Esophagus muscularis mucosa (tissue), 4 donors: Measurements from ENCODE around the gene TATDN2. TPM values are rescaled to one million over a fixed set of nuclear protein-coding genes. Genes with fewer than 3 reads are reported as not detected.

Experiments
- DNase-seq: peaks from one replicate; pipeline ENCODE4 v3.0.0-alpha.2; 2017; ENCODE audit errors: extremely low spot score
- H3K27ac ChIP-seq, 4 donors: fragments of 200-600 bp; sonication (generic); replicated peaks in 1 of 4; 1 replicate in 3 of 4; 2 replicates in 1 of 4; pipeline ENCODE4 v1.5.1; 2016 to 2019; ENCODE audit warnings: mild to moderate bottlenecking in 1 of 4
- H3K27me3 ChIP-seq, 4 donors: fragments of 200-600 bp; sonication (generic); one replicate each; pipeline versions ENCODE4 v1.5.1 to v1.6.0; 2016 to 2019
- H3K36me3 ChIP-seq, 4 donors: fragments of 200-600 bp; sonication (generic); one replicate each; pipeline ENCODE4 v1.5.1; 2016 to 2019
- H3K4me1 ChIP-seq, 4 donors: fragments of 200-600 bp; sonication (generic); one replicate each; pipeline ENCODE4 v1.5.1; 2016 to 2019
- H3K4me3 ChIP-seq, 4 donors: fragments of 200-600 bp; sonication (generic); 1 replicate in 2 of 4; 2 replicates in 2 of 4; pipeline ENCODE4 v1.5.1; 2016 to 2019; ENCODE audit warnings: mild to moderate bottlenecking in 4 of 4, moderate library complexity in 1 of 4
- H3K9me3 ChIP-seq, 4 donors: fragments of 200-600 bp; sonication (generic); 1 replicate in 3 of 4; 2 replicates in 1 of 4; pipeline ENCODE4 v1.5.1; 2016 to 2019
- EP300 ChIP-seq: sonication (generic); formaldehyde crosslinking; IDR thresholded peaks from one replicate; pipeline ENCODE4 v1.6.1; 2017; ENCODE audit warnings: antibody characterized with exemption
- POLR2A ChIP-seq: fragments of 450-650 bp; IDR thresholded peaks from one replicate; pipeline ENCODE4 v1.6.1; 2017; ENCODE audit warnings: antibody characterized with exemption, moderate library complexity, mild to moderate bottlenecking, low read depth
- POLR2AphosphoS5 ChIP-seq, 2 donors: sonication (generic); formaldehyde crosslinking; IDR thresholded peaks; one replicate each; pipeline ENCODE4 v1.6.1; 2017; ENCODE audit warnings: antibody characterized with exemption in 2 of 2
- WGBS: methylation state at CpG from one replicate; pipeline ENCODE4 v1.1.5; 2018; 5-methylcytosine and 5-hydroxymethylcytosine counted together
- intact Hi-C: fragments of 100-400 bp; cut with DNase I; formaldehyde crosslinking; loops from one replicate; pipeline ENCODE4 v1.15.1; 2023
- total RNA-seq, 4 donors: library from RNA; depleted of rRNA; stranded (reverse); fragments of >200 nt; gene quantifications; one replicate each; pipeline versions ENCODE4 v1.1.0 to v1.2.1, GENCODE V29; 2016
- TF ChIP-seq, protein P1 (sequence below), 3 experiments: fragments of 200-600 bp in 2 of 3; fragments of 450-650 bp in 1 of 3; sonication (generic) in 2 of 3; IDR thresholded peaks; one replicate each; pipeline ENCODE4 v1.5.1; 2017 to 2019; ENCODE audit warnings: antibody characterized with exemption in 3 of 3, mild to moderate bottlenecking in 2 of 3, moderate library complexity in 1 of 3

TATDN2 gene
- total RNA-seq, 4 donors from 2014 or later, result 15.0 to 24.6 (median 16.7) TPM

DNA sequence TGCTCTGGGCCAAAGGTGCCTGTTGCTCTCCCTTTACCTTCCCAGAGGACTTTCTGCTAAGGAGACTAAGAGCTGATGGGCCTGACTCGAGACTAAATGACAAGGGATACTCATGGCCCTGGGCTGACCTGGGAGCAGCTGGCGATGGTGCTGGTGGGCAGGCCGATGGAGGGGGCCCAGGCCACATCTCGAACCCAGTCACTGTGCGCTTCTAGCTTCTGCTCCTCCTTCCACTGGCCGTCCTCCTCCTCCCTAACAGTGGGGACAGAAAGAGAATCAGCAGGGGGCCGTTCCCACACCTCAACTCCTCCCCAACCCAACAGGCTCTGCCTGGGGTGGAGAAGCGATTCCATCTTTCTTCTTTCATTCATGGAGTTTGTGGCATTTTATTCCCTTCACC, 56.6 kb downstream of the TATDN2 start:
- peaks cover 70 to 98% (median 93%) of the 10 kb centered on the region in 4 donors for H3K36me3 ChIP-seq
- WGBS, result 91% methylated on average over 6 of the region's 8 CpGs

DNA sequence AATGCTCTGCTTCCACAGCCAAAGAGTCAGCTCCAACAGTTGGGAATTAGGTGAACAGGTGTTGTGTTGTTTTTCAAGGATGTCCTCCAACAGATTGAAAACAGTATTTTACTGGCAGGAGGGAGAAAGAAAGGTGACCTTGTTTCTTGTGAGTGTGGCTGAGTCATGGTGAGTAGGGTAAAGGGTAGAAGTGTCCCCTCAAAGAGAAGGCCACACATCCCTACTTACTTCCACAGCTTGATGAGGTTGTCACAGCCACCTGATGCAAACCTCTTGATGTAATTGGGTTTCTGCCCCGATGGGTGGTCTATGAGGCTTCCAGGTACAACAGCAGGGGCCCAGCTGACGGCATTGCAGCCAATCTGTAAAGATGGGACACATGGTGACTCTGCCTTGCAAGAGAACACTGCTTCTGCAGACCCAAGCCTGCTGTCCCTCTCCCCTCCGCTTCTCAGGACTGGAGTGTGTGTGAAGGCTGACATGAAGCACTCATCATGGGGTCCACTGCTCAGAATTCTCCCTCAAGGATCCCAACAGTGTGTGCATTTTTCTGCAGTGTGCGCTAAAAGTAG, 57.2 kb downstream of the TATDN2 start:
- Histone ChIP-seq H3K4me1 (no peaks in the 10 kb centered on the region), H3K27ac (no peak overlapping the region), H3K9me3 (no peaks in the 10 kb centered on the region), H3K27me3 (no peaks in the 10 kb centered on the region), H3K4me3 (no peak overlapping the region), H3K36me3 (peaks cover 71 to 98% (median 93%) of the 10 kb centered on the region in 4 donors)
- TF ChIP-seq POLR2AphosphoS5 (IDR thresholded peaks at IDR 0.05) (no peak), EP300 (no peak), POLR2A (no peak)
- TF ChIP-seq, protein P1, sequence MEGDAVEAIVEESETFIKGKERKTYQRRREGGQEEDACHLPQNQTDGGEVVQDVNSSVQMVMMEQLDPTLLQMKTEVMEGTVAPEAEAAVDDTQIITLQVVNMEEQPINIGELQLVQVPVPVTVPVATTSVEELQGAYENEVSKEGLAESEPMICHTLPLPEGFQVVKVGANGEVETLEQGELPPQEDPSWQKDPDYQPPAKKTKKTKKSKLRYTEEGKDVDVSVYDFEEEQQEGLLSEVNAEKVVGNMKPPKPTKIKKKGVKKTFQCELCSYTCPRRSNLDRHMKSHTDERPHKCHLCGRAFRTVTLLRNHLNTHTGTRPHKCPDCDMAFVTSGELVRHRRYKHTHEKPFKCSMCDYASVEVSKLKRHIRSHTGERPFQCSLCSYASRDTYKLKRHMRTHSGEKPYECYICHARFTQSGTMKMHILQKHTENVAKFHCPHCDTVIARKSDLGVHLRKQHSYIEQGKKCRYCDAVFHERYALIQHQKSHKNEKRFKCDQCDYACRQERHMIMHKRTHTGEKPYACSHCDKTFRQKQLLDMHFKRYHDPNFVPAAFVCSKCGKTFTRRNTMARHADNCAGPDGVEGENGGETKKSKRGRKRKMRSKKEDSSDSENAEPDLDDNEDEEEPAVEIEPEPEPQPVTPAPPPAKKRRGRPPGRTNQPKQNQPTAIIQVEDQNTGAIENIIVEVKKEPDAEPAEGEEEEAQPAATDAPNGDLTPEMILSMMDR (IDR thresholded peaks at IDR 0.05), result no peak
- no peak for DNase-seq
- 93% methylated on average over 4 of the region's 4 CpGs for WGBS
- intact Hi-C loops, result no loop called here

More for the DNA sequence above, 56.6 kb downstream of the TATDN2 start:
- no peaks in the 10 kb centered on the region for H3K9me3 ChIP-seq
- no peak overlapping the region for H3K4me3 ChIP-seq
- intact Hi-C loops, result no loop called here
- no peaks in the 10 kb centered on the region for H3K27me3 ChIP-seq
- DNase-seq, result no peak
- TF ChIP-seq POLR2AphosphoS5 (IDR thresholded peaks at IDR 0.05) (no peak), EP300 (no peak), POLR2A (no peak)
- TF ChIP-seq, protein P1 (IDR thresholded peaks at IDR 0.05), result no peak
- H3K4me1 ChIP-seq, result no peaks in the 10 kb centered on the region
- no peak overlapping the region for H3K27ac ChIP-seq

DNA sequence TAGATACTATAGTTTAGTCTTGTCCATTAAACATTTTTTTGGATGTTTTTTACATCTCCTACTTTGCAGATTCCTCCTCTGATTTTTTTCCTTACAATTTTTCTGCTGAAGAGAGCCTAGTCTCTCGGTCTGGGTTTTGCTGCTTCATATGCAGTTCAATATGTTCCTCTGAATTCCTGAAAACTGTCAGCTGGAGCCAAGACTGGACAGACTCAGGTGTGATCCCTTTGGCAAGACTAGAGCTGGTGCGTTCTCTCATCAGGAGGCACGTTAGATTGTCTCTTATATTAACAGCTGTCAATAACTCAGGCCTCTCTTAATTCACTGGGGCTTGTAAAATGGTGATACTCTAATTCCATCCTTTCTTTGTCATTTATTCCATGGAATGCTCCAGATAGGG, 57.9 kb downstream of the TATDN2 start:
- no peak for TF ChIP-seq POLR2A
- no peak for TF ChIP-seq POLR2AphosphoS5 (IDR thresholded peaks at IDR 0.05)
- TF ChIP-seq, protein P1 (IDR thresholded peaks at IDR 0.05), result no peak
- no peak for TF ChIP-seq EP300
- intact Hi-C loops, result no loop called here
- 78% methylated on average over 3 of the region's 3 CpGs for WGBS

DNA sequence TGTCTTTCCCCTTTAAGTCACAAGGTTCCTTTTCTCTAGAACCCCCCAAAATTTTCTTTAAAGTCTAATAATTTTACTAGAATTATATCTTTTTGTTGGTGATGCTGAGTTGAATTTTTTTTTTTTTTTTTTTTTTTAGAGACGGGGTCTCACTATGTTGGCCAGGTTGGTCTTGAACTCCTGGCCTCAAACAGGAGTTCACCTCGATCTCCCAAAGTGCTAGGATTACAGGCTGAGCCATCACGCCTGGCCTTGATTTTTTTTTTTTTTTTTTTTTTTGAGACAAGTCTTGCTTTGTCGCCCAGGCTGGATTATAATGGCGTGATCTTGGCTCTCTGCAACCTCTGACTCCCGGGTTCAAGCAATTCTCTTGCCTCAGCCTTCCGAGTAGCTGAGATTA, 60.4 kb downstream of the TATDN2 start:
- no peak for DNase-seq
- H3K36me3 ChIP-seq, result peaks cover 61 to 98% (median 91%) of the 10 kb centered on the region in 4 donors
- H3K4me1 ChIP-seq, result no peaks in the 10 kb centered on the region
- WGBS, result 95% methylated on average over 7 of the region's 7 CpGs
- TF ChIP-seq POLR2A, result no peak
- TF ChIP-seq POLR2AphosphoS5 (IDR thresholded peaks at IDR 0.05), result no peak
- TF ChIP-seq, protein P1 (IDR thresholded peaks at IDR 0.05), result no peak
- no peak for TF ChIP-seq EP300
- no peaks in the 10 kb centered on the region for H3K27me3 ChIP-seq
- no peak overlapping the region for H3K27ac ChIP-seq
- intact Hi-C loops, result no loop called here
- no peak overlapping the region for H3K4me3 ChIP-seq
- no peaks in the 10 kb centered on the region for H3K9me3 ChIP-seq

More for the DNA sequence above, 57.9 kb downstream of the TATDN2 start:
- Histone ChIP-seq H3K36me3 (peaks cover 64 to 98% (median 91%) of the 10 kb centered on the region in 4 donors), H3K4me1 (no peaks in the 10 kb centered on the region), H3K27ac (no peak overlapping the region), H3K4me3 (no peak overlapping the region), H3K27me3 (no peaks in the 10 kb centered on the region), H3K9me3 (no peaks in the 10 kb centered on the region)
- DNase-seq, result no peak

DNA sequence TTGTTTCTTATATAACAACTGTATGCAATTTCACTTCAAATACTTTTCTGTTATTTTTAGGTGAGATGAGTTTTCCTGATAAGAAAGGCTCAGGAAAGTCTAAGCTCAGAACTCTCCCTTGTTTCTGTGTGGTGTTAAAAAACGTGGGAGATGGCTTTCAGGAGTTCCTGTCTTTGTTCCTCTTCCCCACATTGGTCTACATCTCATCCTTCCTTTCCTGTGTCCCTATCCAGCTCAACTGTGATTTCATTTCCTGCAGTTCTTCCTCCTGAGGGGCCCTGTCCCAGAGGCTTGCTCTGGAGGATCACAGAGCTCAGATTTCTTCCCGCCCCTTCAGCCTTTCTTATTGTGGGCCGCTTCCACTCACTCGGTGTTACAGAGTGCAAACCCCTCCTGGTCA, 61.5 kb downstream of the TATDN2 start:
- Histone ChIP-seq H3K4me1 (no peaks in the 10 kb centered on the region), H3K4me3 (no peak overlapping the region), H3K27me3 (no peaks in the 10 kb centered on the region), H3K27ac (no peak overlapping the region), H3K9me3 (no peaks in the 10 kb centered on the region), H3K36me3 (peaks cover 51 to 98% (median 91%) of the 10 kb centered on the region in 4 donors)
- 54% methylated on average over 4 of the region's 4 CpGs for WGBS
- TF ChIP-seq EP300 (no peak), POLR2A (no peak), POLR2AphosphoS5 (IDR thresholded peaks at IDR 0.05) (no peak)
- TF ChIP-seq, protein P1 (IDR thresholded peaks at IDR 0.05), result no peak
- DNase-seq, result no peak
- intact Hi-C loops, result no loop called here
